Measurements from ENCODE around the gene CXCL17.

CXCL17 gene

DNA sequence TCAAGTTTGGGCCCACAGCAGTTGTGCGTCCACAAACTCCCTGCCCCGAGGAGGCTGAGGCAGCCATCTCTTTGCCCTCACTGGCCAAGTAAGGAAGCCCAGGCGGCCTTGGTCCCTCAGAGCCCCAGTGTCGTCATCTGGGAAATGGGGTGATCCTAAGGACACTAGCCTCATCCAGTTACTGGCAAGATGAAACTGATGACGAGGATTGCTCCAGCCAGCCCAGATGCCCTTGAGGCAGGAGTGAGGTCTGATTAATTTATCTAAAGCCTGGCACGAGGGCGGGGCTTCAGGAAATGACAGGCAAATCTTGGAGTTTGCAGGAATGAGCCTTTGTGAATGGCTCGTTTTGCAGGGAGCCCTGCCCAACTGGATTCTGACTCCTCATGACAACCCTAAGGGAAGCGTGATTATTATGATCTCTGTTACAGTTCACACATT lies 21.1 kb downstream of the CXCL17 start:
- H3K4me3 ChIP-seq (ENCODE audit: control insufficient read depth, low read depth, low read length) = no peak overlapping the region
- TF ChIP-seq, protein P1, sequence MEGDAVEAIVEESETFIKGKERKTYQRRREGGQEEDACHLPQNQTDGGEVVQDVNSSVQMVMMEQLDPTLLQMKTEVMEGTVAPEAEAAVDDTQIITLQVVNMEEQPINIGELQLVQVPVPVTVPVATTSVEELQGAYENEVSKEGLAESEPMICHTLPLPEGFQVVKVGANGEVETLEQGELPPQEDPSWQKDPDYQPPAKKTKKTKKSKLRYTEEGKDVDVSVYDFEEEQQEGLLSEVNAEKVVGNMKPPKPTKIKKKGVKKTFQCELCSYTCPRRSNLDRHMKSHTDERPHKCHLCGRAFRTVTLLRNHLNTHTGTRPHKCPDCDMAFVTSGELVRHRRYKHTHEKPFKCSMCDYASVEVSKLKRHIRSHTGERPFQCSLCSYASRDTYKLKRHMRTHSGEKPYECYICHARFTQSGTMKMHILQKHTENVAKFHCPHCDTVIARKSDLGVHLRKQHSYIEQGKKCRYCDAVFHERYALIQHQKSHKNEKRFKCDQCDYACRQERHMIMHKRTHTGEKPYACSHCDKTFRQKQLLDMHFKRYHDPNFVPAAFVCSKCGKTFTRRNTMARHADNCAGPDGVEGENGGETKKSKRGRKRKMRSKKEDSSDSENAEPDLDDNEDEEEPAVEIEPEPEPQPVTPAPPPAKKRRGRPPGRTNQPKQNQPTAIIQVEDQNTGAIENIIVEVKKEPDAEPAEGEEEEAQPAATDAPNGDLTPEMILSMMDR (conservative IDR thresholded peaks at IDR 0.05; ENCODE audit: control insufficient read depth, insufficient read depth, low read depth, low read length) = no peak
- no peak for DNase-seq (ENCODE audit: low read depth)

DNA sequence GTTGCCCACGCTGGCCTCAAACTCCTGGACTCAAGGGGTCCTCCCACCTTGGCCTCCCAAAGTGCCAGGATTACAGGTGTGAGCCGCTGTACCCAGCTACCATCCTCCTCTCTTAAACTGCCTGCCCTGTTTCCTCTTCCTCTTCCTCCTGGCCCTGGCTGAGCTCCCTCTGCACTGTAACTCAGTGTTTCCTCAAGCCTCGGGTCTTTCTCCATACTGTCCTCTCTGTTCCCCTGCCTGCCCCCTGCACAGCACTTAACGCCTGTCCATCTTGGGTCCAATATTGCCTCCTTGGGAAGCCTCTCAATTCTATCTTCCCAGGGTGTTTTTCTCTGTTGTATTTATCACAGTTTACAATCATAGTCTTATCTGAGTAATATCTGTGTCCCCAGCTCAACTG lies 21.6 kb downstream of the CXCL17 start:
- H3K4me3 ChIP-seq (ENCODE audit: control insufficient read depth, low read depth, low read length) = no peak overlapping the region
- DNase-seq (ENCODE audit: low read depth) = no peak
- TF ChIP-seq, protein P1 (conservative IDR thresholded peaks at IDR 0.05; ENCODE audit: control insufficient read depth, insufficient read depth, low read depth, low read length) = no peak

GRCh38 chr19:42420055-42420544 lies 22.6 kb downstream of the CXCL17 start:
- TF ChIP-seq, protein P1 (conservative IDR thresholded peaks at IDR 0.05; ENCODE audit: control insufficient read depth, insufficient read depth, low read depth, low read length) = peak; percentile 74
- H3K4me3 ChIP-seq (ENCODE audit: control insufficient read depth, low read depth, low read length) = no peak overlapping the region
- DNase-seq (ENCODE audit: low read depth) = peak; percentile 58

- DNase-seq (ENCODE audit: low read depth) = no peak
- no peak overlapping the region for H3K4me3 ChIP-seq (ENCODE audit: control insufficient read depth, low read depth, low read length)
- TF ChIP-seq, protein P1 (conservative IDR thresholded peaks at IDR 0.05; ENCODE audit: control insufficient read depth, insufficient read depth, low read depth, low read length) = no peak
Observed at GRCh38 chr19:42419309-42419708, 23.4 kb downstream of the CXCL17 start.

- no peak for DNase-seq (ENCODE audit: low read depth)
- TF ChIP-seq, protein P1 (conservative IDR thresholded peaks at IDR 0.05; ENCODE audit: control insufficient read depth, insufficient read depth, low read depth, low read length) = no peak
- H3K4me3 ChIP-seq (ENCODE audit: control insufficient read depth, low read depth, low read length) = no peak overlapping the region
Observed at GRCh38 chr19:42412661-42413076, 30.1 kb downstream of the CXCL17 start.

DNA sequence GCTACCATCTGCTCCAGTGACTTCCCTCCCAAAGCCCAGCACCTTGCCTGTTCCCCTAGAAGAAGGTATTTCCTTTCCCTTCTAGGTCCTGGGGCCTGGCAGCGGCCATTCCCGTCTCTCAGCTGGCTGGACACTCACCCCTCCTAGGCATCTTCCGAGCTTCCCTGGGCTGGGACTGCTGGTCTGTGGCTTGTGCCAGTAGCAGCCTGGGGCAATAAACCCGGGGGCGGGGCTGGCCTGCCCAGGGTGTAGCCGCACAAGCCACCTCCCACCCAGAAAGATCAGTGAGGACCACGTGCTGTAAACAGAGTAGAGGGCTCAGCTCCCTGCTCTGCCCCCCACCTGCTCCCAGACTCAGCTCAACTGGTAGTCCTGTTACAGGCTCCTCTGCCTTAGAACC lies 30.5 kb downstream of the CXCL17 start:
- TF ChIP-seq, protein P1 (conservative IDR thresholded peaks at IDR 0.05; ENCODE audit: control insufficient read depth, insufficient read depth, low read depth, low read length) = no peak
- no peak for DNase-seq (ENCODE audit: low read depth)
- H3K4me3 ChIP-seq (ENCODE audit: control insufficient read depth, low read depth, low read length) = no peak overlapping the region
